Urothelium cell line (cell line): ENCODE results near the gene TMEM184C.

Experiments
- DNase-seq: peaks from one replicate; pipeline ENCODE4 v3.0.0; 2011; ENCODE audit warnings: low spot score, mixed read lengths
- FAIRE-seq: peaks from 2 replicates; lab custom pipeline; 2011; peaks lifted over from hg19 to GRCh38; lab: Jason Lieb, UNC

TMEM184C gene

DNA sequence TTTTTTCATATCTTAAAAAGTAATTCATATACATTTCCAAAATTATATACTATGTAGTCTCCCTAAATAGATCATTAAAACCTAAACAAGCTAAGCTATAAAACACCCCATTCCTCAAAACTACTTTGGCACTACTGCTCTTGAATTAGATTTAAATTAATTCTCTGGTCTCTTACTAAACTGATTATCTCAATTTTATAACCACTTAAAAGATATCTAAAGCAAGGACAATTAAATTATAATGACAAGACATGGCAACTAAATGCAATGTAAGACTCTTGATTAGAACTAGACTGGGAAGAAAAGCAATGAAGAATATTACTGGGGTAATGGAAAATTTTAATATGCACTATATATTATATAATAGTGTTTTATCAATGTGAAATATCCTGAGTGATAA lies 27.9 kb downstream of the TMEM184C start:
- DNase-seq (no peak), FAIRE-seq (no peak)

DNA sequence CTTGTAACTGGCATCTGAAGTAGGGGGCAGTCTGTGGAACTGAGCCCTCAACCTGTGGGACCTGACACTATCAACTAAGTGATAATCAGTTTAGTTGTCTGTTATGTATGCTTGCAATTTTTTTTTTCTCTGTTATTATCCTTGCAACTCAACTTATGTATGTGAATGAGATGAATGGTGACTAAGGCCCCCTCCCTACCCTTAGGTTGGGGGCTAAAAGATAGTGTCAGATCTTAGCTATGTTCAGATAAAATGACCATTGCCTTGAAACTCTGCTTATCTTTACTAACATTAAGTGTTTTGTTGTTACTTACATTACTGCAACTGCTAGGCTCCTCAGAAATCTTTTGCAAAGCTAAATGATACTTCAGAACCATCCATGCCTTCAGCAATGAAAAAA lies 31.5 kb downstream of the TMEM184C start:
- no peak for DNase-seq
- FAIRE-seq = no peak

DNA sequence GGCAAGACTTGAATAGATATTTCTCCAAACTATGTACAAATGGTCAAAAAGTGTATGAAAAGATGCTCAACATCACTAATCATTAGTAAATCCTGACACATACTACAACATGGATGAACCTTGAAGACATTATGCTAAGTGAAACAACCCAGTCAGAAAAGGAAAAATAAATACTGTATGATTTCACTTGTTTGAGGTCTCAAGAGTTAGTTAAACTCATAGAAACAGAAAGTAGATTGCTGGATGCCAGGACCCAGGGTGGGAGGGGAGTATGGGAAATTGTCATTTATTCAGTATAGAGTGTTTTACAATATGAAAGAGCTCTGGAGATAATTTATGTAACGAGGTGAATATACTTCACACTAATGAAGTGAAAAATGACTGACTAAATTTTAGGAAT lies 34.4 kb downstream of the TMEM184C start:
- no peak for DNase-seq
- no peak for FAIRE-seq

DNA sequence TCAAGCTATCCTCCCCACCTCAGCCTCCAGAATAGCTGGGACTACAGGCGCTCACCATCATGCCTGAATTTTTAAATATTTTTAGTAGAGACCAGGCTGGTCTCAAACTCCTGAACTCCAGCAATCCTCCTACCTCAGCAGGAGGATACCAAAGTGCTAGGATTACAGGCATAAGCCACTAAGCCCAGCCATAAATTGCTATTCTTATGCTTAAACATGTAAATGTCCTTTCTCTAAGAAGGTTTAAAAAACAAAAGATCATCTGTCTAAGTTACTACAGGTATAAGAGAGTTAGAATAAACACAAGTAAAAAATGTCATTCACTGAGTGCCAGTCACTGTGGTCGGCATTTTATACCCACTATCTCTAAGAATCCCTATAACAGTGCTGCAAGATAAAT lies 38.4 kb downstream of the TMEM184C start:
- FAIRE-seq = no peak
- DNase-seq = no peak

DNA sequence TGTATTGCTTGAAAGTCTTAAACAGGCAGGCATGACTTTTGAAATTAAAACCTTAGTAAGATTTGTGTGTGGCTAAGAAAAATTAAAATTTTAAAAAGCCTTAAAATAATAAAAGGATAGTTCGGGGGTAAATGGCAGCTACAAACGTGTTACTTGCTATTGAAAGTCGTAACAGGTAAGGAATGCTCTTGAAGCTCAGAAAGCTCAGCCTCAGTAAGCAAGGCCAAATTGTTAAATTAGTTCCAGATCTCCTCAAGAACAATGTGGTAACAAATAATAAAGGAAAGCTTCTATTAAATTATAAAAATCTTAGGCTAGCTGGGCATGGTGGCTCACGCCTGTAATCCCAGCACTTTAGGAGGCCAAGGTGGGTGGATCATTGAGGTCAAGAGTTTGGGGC lies 41.3 kb downstream of the TMEM184C start:
- FAIRE-seq (no peak), DNase-seq (no peak)

DNA sequence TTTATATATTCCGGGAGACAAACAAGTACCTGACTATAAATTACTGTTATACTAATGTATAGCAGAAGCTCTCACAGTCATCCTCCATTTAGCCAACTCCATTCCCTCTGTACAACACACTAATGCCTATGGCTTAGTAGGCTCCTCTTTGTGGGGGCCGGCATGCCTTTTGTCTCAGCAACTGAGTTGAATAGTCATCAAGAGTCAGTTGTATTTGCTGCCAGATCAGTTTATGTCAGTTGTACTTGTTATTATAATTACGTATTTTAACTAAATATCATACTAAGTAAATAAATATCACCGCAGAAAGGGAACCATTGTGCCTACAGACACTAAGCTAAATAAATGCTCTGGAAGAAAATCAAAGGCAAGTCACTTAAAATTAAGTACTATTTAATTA lies 56.9 kb downstream of the TMEM184C start:
- FAIRE-seq = no peak
- DNase-seq = no peak

DNA sequence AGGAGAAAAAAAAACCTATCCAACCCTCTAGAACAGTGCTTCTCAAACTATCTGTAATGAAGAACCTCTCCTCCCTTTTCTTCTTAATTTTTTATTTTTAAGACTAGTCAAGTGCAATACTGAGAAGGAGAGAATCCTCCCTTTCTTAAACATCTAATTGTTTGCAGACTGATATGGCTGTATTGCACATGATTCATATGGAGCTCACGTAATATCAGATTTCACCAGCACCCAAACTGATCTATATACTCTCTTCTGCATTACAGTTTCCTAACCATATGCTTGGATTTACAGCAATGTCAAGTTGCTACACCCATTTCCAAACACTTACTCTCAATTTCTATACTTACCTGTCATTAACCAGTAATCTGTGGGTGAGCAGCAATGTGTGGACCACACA lies 57.3 kb downstream of the TMEM184C start:
- no peak for FAIRE-seq
- DNase-seq = no peak

DNA sequence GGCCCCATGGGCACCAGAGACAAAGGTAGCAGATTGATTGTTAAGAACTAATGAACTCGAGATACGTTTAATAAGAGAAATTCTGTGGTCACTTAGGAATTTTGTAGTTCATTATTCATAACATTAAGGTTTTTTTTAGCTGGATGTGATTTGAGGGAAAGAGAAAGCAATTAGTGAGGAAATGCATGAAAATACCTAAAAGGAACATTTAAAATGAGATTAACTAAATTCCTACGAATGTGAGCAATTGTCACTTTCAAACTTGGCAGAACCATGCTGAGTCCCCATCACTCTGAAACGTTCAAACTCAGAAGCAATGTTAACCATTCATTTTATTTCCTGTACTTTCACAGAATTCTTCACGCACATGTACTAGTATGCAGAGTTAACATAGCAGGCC lies 60.9 kb downstream of the TMEM184C start:
- DNase-seq (no peak), FAIRE-seq (no peak)

DNA sequence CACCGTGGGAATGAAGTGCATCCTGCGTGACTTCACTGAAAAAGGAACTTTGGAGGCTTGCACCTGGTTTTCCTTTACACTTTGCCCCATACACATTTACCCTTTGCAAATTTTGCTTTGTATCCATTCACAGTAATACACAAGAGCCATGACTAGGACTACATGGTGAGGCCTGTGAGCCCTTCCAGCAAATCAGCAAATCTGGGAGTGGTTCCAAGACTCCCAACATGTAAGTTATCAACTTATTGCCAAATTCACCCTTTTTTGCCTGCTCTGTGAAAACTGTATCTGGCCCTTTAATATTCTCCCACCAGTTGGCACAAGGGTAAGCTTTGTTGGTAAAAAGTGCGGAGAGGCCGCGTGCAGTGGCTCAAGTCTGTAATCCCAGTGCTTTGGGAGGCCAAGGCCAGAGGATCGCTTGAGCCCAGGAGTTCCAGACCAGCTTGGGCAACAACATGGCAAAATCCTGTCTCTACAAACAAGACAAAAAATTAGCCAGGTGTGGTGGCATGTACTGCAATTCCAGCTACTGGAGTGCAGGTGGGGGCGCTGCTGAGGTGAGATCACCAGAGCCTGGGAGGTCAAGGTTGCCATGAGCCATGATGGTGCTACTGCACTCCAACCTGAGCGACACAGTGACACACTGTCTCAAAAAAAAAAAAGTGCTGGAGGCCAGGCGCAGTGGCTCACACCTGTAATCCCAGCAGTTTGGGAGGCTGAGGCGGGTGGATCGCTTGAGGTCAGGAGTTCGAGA lies 61.8 kb downstream of the TMEM184C start:
- no peak for FAIRE-seq
- DNase-seq = no peak

DNA sequence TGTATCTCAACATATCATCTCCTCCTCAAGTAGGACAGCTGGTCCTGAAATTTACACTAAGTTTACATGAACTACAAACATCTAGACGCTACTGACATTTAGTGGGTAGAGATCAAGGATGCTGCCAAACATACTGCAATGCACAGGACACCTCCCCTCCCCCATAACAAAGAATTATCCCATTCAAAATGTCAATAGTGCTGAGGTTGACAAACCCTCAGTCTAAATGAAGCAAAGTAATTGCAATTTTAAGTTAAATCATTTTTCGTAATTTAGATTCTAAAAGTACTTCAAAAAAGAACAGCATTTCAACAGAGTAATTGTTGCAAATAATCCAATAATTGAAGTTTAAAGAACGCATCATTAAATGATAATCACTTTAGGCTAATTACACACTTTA lies 65.6 kb downstream of the TMEM184C start:
- FAIRE-seq (no peak), DNase-seq (no peak)

DNA sequence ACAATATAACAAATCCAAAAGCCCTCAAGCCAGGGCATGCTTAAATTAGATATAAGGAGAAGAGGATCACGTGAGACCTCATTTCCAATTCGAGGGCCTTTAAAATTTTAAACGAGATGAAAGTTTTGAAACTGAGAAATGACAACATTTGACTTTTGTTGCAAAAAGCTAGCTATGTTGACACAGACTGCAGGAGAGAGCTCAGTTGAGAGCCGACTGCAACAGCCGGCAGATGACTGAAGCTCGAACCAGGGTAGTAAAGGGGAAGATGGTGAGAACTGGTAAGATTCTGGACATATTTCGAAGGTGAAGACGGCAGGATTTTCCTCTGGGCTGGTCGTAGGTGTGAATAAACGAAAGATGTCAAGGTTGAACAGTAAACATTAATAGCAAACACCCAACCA lies 66.0 kb downstream of the TMEM184C start:
- FAIRE-seq = no peak
- DNase-seq = no peak

DNA sequence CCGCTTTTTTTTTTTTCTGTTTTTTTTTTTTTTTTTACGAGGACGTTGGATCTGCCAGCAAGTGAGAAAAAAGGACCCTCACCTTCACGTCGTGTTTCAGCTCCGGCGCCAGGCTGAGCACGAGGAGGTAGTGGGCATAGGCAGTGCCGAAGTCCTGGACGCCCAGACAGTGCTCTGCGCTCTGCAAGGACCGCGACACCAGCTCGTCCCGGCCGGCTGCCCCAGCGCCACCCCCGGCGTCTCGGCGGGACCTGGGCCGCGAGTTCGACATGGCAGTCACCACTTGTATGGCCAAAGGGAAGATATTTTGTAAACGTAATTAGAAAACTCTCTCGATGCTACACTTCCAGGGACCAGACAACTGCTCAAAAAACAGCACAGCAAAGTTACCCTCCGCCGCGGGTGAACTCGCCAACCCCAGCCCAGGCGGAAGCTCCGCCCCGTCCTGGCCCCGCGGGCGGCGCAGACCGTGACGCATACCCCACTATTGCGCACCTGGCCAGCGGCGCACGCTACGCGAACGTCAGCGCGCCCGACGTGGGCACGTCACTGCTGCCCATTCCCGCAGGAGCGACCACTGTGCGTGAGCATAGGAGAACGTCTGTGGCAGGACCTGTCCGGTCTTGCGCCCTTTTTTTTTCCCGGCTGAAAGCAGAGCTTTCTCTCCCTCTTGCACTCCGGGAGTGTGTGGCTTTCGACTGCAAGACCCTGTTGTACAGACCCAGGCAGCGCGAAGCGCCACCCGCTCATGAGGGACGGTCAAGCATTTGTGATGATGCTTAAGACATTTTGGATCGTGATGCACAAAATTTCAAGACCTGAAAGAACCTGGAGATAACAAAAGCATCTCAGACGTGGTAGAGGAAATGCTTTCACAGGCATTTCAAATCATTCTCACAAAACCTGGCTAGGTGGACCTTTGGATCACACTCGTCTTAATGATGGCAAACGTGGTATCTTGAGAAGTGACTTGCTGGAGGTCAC lies 66.8 kb downstream of the TMEM184C start, which contains the start of gene PRMT9:
Gene PRMT9 (minus strand): TSS at position 447 of the 984 bp plus-strand sequence. CDS start 176 bp downstream, at position 271.
- DNase-seq = peak; percentile 96
- FAIRE-seq = peak; percentile 93

DNA sequence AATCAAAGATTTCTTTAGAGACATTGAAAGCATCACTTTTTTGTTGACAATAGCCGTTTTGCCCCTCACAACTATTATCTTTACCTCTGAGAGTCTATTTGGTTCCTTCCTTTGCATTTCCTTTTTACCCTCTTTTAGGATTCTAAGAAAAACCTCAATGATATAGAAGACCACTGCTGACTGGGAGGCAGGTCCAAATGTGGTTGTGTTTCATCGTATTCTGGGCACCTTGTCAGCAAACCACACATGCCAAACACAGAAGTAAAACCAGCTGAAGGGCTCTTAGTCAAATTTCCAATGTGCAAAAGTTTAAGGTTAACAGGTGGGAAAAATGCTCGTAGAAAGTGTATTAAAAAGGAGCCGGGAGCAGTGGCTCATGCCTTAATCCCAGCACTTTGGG lies 71.9 kb downstream of the TMEM184C start:
- FAIRE-seq = no peak
- DNase-seq = no peak

DNA sequence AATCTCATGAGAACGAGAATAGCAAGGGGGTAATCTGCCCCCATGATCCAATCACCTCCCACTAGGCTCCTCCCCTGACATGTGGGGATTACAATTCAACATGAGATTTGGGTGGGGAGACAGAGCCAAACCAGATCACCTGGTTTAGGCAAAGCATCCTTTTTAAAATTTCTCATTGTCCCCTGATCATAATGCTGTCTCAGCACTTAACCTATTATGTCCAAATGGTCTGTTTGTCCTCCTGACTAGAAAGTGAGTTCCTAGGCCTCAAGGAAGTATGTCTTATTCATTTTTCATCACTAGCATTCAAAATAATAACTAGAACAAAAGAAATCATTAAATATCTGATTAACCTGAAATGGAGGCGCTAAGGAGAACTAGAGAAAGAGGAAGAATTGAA lies 74.6 kb downstream of the TMEM184C start:
- DNase-seq (no peak), FAIRE-seq (no peak)

DNA sequence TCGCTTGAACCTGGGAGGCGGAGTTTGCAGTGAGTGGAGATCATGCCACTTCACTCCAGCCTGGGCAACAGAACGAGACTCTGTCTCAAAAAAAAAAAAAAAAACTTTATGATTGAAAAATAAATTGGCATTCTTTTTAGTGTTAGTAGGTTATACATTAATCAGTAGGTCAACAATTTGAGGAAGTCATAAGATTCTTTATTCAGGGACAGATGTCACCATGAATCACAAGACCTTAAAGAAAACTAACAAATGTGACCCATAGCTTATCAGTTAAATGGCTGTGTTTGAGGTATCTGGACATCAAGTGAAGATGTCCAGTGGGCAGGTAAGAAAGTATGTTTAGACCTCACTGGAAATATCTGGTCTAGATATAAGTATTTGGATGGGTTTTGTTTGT lies 76.0 kb downstream of the TMEM184C start:
- FAIRE-seq (no peak), DNase-seq (no peak)

DNA sequence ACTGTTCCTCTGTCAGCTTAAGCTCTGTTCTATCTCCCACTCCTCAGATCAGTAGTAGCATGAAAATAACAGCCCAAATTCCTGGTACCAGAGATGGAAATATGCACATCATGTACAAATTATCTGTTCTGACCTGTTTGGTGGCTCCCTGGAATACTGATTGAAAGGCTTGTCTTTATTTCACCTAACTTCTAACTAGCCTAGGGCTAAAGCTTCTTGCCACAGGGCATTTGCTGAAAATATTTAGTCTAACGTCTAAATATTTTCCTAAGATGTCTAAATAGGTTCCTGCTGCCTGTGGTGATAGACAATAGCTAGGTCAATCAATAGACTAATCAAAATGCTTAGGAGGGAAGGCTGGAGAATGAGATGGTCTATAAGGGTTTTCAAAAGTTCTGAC lies 79.7 kb downstream of the TMEM184C start:
- DNase-seq (no peak), FAIRE-seq (no peak)

DNA sequence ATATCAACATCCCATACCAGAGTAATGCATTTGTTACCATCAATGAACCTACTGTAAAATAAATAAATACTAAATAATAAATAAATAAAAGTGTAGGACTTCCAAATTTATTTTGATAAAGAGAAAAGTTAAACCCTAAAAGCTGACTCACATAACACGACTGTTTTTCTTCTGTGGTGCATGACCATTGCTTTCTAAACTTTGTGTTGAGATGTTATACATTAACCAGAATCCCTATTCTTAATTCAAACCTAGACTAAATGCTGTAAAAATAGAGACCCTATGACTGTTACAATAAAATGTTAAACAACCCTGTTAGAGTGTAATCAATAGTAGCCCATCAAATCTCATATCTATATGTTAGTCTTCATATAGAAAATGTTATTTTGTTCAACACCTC lies 87.6 kb downstream of the TMEM184C start:
- FAIRE-seq (no peak), DNase-seq (no peak)

DNA sequence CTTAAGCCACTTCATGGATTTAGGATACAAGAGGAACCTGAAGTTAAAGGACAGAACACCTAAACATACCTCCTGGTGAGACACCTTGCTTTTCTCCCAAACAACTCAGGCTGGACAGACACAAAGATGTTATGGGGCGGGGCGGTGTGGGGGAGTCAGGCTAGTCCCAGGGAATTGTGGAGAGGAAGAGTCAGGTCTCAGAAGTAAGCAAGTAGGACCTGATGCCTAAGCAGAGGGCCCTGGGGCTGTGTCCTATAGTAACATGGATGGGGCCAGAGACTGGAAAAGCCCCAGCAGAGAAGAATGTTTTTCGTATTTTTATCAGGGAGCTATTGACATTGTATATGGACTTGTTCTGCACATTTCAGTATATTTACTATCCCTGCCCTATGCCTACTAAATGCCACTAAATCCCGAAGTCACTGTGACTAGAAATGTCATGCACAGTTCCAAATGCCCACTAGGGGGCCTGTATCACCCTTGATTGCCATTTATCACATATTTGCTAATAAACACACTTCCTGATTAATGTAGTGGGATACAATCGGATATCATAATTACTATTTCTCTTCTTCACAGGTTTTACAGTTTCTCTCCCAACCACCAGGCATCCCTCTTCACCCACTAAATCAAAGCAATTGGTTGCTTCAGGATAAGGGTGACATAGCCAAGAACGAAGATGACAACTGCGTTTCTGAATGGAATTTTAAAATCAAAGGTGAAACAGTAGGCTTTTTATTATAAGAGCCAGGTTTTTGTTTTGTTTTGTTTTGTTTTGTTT lies 90.9 kb downstream of the TMEM184C start:
- peak; percentile 40 for DNase-seq
- no peak for FAIRE-seq

DNA sequence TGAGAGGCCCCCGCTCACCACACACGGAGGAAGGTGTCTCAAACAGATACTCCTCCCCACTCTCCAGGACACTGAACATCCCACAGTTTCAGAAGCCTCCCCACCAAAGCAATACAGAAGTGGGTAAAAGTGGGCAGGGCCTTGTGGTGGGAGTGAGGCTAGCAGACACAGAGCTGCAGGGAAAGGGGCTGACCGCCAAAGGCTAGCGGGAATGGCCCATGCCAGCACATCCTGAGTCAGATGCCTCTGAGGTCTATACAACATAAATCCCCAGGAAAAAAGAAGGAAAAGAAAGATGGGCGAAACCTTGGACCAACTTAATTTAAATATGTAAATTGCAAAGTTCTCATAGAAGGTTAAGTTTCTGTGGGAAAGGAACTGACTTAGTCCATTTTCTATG lies 92.8 kb downstream of the TMEM184C start:
- FAIRE-seq (no peak), DNase-seq (no peak)

DNA sequence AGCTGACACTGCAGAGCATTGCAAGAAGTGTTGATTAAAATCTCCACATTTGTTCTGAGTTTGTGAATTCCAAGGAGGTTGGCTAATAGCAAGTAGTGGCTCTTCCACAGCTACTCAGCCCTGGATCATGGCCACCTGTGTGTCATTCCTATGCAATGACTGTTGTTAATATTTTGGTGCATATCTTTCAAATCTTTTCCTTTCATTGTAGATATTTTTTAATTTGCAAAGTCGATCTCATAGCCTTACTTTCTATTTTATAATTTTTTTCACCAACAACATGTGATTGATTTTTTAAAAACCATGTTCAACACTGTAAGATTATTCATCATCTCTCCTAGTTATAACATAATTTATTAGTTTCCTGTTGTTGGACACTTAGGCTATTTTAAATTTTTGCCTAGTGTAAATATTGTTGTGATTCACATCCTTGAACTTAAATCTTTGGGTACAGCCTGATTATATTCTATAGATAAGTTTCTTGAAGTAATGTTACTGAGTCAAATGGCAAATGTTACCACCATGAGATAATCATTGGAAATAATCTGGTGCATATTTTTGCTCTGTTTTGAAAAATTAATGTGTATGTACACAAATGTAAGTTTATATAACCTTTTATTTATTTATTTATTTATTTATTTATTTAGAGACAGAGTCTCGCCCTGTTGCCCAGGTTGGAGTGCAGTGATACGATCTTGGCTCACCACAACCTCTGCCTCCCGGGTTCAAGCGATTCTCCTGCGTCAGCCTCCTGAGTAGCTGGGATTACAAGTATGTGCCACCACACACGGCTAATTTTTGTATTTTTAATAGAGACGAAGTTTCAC lies 97.6 kb downstream of the TMEM184C start:
- no peak for FAIRE-seq
- peak; percentile 49 for DNase-seq
